Kasumi-1 (cell line): Measurements from ENCODE around the gene SMG6.

ENCODE experiments used
- DNase-seq, 2 experiments: peaks; one replicate each; lab custom pipeline; 2025; lab: John Stamatoyannopoulos, UW

Gene SMG6

DNA sequence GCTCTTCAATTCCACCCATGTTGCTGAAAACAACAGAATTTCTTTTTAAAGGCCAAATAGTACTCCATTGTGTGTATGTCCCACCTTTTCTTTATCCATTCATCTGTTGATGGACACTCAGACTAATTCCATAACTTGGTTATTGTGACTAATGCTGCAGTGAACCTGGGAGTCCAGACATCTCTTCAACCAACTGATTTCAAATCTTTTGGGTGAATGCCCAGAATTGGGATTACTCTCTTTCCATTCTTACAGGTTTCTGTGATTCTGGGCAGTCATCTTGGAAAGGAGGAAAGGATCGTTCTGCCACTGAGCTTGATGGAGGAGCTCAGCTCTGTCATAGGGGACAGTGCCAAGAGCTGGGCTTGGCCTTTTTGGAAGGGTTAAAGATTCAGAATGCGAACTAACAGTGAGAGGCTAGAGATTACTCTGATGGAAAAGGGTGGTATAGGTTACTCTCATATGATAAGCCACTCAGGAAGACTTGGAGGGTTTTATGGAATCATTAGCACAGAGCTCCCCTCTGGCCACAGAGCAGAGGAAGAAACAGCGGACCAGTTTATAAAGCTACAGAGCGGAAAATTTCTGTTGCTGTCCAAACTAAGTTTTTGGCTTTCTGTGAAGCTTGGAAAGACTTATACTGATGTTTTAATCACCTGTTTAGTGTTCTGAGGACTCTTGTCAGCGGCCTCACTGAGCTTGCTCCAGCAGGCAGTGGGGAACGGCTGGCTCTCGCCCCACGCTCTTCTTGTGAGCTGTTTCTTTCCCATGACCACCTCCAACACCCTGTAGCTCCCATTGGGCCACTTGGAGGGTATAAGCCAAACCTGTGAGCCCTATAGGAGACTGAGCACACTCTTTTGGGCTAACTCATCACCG is 200.4 kb downstream of the SMG6 start:
- no peak for DNase-seq

DNA sequence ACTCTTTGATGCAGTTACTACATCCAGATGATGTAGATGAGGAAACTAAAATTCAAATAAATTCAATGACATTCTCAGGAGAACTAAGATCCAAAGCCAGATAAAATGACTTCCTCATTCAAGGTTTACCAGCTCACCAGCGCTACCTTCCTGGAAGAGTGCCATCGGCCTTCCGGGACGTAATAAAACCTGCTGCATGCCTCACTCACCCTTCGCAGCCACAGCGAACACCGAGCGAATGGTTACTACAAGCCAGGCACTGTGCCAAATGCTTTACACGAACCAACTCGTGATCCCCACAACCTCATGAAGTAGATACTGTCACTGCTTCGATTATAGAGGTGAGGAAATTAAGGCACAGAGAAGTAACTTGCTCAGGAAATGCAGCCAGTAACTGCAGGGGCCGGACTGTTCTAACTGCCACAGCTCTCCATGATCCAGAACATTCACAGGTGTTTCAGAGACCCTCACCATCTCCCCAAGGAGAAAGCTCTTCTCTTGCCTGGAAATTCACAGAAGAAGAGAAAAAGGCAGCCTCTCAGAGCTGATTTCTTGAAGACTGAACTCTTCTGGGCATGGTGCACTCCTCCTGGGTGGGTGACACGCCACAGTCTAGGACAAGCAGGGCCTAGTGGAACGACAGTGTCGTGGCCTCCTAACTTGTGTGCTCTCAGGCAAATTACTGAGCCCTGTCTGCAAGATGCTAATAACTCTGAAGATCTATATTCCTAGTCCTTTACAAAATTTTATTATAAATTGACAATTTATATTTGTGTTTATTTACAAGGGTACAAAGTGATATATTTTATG is 201.9 kb downstream of the SMG6 start:
- DNase-seq, result peak; percentile 22 to 45

DNA sequence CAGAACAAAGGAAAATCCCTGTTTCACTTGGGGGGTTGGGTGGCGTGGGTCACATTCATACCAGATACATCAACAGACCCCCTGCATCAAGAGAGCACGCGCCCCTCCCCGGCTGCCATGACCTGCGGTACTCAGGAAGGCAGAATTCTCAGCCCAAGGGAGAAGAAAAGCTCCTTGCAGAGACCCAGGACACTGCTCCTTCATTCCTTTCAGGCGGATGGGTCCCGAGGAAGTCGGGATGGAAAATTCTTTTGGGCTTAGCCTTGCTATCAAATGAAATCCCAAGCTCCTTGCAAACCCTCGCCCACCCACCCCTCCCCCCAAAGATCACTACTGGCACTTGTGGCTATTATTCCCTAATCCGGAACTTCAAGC is 208.1 kb downstream of the SMG6 start:
- no peak for DNase-seq

DNA sequence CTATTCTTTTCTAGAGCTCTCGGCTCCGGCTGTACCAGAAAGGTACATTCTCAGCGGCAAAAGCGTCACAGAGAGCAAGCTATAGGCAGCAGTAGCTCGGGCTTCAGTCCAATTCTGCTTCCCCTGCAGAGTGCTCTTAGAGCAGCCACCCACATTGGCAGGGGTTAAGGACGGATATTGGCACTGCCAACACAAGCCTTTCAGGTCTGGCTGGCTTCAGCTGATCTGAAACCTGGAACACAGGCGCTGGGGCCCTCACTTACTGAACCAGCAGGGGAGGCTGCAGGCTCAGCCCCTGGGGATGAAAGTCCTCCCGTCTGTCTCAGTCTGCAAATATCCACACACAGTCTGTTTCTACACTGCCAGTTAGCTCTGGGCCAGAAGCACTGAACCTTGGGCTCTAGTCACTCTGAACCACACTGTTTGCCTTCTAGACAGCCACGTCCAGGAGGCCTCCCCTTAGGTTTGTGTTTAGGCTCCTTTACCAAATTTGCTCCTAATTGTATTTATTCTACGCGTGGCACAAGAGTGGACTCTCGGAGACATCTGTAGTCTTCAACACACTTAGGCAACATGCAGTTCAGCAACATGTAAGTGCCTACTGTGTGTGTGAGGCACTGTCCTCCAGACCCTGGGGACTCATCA is 208.6 kb downstream of the SMG6 start:
- DNase-seq, result peak in 1 of 2 experiments; percentile 8

DNA sequence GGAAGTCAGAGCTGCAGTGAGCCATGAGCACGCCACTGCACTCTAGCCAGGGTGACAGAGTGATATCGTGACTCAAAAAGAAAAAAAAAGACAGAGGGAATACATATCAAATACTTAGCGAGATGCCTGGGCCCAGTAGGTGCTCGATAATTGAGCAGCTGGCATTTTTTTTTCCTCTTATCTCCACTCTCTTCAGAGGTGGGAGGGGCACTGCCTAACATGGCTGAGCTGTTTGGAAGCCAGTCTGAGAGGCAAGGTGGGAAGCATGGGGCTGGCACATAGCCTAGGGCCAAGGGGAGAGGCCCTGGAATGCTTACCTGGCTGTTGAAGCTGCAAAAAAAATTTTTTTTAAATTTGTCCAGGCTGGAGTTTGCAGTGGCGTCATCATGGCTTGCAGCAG is 210.2 kb downstream of the SMG6 start:
- no peak for DNase-seq

DNA sequence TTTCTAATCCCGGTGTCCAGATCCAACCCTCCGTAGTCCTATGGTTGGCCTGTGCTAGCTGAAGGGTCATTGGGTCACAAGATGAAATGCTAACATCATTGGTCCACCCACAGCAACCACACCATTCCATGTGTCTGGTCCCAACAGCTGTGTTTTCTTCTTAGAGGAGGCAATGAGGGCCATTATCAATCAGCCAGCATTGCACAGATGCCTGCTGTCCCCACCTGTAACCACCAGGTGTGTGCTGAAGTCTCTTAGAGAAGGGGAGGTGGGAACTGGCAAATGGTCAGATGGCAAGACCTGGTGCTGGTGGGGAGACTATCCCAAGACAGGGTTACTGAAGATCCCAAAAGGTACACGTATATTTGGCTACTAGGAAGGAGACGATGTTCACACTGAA is 211.3 kb downstream of the SMG6 start:
- no peak for DNase-seq

DNA sequence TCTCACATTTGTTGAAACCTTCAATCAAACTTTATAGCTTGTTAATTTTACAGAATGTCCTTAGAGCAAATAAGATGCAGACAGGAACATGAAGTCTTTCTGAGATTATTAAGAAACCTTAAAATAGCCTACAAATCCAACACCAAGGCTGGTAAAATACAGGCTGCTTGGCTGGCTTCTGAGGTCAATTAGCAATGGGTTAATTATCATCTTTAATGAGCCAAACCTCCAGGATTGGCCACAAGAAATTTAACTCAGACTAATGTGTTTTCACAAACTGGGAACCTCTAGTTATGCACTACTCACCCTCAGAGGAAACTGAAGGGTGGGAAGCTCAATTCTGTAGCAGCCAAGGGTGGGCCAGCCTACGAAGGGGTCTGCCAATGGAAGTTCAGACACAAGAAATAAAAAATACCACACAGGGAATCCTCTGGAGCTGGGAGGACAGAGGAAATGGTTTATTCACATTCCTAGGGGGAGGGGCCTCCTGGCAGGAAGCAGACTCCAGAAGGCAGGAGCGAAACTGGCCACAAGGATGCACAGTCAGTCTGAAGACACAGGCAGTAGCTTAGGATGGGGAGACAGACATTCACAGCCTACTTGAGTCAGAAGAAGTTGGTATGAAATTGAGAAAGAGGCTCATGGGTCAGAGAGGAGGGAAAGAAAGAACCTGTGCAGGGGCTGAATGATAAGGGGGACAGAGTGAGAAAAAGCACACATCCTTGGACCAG is 212.6 kb downstream of the SMG6 start:
- DNase-seq, result no peak

DNA sequence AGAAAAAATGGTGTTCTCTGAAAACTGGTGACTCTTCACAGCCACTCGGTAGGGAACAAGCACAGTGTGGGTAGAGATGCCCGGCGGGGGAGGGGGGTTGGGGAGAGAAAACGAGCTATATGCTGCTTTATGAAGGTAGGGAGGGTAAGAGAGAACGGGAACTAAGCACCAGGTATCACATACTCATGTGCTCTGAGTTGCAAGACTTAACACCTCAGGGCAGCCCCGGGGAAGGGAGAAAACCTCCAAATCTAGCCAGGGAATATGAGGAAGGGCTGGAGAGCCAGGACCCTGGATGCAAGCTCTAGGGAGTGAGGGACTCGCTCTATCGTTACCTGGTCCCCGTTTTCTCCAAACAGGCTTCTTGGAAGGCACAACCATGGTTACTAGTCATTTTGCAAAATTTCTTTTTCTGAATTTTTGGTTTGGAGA is 213.4 kb downstream of the SMG6 start:
- DNase-seq, result no peak

DNA sequence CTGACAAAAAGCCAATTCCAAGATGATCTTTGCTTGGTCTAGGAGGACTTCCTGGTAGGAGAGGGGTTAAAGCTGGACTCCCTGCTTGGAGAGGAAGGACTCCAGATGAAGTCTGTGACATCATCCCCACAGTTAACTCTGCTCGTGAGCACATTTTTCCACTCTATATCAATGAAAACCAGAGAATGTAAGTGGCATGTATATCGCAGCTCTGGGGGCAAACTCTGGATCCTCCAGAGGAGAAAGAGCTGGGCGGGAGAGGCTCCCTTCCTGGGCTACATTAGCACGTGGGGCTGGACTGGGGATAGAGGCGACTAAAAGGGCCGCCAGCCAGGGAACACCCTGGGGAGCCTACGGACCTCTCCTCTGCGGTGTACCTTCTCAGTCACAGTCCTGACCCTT is 214.6 kb downstream of the SMG6 start:
- DNase-seq, result no peak

DNA sequence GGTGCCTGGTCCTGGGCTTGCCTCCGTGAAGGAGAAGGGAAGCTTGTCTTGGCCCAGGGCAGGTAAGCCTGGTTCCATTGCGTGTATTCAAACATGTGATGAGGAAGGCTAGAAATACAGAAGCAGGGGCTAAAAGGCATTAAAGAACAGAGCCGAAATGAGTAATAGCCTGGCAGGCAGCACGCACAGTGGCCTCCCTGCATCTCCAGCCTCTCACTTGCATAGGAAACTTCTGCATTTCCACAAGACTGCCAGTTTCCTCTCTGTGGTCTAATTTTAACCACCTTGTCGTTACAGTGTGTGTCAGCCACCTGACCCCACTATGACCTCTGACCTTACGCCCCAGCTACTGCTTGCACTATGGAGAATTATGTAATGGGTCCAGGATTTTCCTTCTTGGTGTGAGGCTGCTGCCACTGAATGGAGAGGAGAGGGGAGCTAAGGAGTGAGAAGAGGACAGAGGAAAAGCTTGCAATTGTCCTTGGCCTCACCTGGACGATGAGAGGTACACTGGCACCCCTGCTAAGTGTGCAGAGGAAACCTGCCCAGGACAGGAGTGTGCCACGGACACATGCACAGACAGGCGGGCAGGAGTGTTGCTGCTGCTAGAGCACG is 215.9 kb downstream of the SMG6 start:
- DNase-seq, result peak; percentile 86 to 87

DNA sequence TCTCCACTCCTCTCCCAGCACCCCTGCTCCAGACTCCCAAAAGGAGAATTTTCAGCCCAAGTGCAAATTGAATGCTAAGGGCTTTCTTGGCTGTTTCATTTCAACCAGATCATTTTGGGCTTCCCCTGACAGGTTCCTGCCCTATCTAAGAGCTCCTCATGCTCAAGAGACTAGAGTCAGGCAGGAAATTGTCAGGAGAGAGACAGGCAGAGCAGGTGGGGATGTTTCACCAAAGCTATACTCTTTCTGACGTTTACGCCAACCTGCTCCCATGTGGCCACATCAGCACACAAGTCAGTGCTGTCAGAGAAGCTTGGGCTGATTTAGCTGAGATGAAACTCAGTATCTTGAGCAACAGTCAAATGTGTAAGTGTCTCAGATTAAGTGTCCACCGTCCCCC is 217.3 kb downstream of the SMG6 start:
- no peak for DNase-seq

DNA sequence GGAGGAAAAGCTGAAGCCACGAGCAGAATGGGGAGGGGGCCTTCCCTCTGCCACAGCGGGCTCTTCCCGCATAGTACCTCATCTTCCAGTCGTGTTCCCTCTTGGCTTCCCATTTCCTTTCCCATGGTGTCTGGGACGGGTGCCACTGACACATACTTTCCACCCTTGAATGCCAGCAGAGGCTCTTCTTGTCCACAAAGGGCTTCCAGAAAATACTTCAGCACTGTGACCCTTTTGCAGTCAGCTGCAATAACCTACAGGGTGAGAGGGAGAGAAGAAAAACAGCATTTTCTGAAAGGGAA is 218.0 kb downstream of the SMG6 start:
- no peak for DNase-seq

DNA sequence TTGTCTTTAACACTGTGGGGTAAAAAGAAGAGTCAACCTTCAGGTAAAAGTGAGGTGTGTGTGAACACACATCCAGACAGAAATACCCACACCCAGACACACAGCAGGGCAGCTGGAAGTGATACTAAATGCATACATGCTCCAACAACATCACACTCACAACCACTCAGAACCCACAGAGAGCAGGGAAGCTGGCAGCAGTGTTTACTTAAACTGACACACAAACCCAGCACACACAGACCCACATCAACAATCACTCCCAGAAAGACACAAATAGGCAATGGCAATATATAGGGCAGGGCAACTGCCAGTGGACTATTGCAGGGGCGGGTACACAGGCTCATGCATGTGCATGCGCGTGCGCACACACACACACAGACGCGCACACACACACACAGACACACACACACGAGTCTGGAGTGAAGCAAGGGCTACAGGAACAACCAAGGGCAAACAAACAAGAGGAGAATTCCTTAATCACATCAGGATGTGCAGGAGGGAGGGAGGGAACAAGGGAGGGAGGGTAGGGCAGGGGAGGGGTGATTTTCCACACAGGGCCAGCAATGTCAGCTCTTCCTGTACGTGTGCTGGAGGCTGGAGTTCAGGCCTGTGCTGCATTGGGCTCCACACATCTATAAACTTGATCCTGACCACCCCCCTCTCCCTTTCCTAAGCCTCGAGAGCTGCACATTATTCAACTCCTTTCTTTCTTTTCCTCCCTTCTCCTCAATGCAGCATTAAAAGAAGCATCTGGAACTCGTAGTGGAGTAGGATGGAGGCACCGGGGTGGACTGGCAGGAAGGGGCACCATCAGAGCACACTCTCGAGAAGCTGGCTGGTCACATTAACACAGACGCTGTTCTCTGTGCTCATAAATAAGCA is 218.6 kb downstream of the SMG6 start:
- DNase-seq, result no peak

DNA sequence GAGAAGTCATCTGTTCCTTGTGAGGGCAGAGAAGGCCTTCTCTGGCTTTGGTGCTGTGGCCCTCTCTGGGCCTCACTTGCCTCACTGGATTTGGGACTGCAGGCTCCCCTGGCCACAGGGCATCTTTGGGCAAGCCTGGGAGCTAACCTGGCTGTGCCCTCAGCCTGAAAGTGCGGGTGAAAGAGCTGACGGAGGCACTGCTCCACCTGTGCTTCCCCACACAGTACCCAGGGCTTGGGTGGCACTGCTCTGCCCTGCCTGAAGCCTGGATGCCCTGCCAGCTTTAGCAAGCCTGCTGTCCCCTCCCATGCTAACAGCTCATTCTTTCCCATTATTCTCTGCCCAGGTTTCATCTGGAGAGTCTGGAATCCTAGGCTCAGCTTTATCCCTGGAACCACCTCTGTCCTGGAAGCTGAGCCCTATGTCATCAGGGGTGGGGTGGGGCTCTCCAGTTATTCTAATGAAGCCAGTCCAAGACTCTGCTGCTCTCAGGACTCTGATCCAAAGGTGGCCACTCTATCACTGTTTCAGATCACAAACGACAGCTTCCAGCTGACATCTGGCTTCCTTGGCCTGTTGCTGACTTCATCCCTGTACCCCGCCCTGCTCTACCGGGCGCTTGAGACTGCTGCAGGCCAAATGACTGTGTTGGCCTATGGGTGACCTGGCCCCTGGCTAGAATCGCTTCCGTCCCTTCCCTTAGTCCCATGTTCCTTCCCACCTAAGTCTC is 219.4 kb downstream of the SMG6 start:
- DNase-seq, result no peak

DNA sequence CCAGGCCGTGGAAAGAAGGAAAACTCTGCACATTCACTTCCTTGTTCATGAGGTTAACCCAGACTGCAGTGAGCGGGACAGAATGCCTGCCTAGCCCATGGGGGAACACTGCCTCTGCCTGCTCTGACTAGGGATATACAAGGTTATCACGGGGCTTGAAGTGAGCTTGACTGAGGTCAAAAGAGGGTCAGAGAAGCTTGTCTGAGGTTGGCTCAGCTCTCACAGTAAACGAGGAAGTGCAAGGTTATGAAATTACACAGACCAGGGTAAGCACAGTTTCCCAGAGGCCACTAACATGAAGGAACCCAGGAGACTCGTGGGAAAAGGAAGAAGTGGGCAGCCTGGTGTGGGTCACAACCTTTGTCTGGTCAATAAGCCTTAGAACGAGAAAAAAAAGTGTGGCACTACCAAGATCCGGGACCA is 220.0 kb downstream of the SMG6 start:
- peak; percentile 50 to 54 for DNase-seq

DNA sequence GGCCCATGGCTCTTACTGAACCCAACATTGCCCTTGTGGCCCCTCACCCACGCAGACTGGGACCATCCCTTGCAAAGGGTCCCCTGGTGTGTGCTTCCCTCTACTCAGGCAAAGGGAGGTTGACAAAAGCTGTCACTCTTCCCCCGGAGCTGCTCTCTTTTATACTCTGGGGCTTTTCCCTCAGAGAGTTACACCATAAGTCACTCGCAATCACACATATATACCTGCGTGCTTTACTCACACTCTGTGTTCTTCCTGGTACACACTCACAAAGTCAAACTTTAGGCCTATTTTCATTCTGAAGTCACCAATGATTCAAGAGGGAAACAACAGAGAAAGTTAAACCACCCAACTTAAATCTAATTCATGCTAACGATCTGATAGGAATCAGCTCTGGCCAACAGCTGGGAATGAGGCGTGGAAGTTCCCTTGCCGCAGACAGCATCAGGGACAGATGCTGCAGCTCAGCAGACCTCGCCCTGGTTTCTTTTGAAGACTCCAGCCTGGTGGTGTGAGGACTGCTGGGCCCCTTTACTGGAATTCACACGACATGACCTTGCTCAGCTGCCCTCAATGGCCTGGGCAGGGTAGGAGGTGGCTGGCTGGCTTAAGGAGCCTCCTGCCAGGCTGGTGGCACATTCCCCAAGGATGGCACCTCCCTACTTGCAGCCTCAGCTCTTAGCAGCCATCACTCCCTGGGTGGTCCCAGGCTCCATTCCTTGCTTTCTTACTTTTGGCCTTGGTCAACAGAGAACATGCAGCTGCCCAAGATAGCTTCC is 221.4 kb downstream of the SMG6 start:
- DNase-seq, result no peak

DNA sequence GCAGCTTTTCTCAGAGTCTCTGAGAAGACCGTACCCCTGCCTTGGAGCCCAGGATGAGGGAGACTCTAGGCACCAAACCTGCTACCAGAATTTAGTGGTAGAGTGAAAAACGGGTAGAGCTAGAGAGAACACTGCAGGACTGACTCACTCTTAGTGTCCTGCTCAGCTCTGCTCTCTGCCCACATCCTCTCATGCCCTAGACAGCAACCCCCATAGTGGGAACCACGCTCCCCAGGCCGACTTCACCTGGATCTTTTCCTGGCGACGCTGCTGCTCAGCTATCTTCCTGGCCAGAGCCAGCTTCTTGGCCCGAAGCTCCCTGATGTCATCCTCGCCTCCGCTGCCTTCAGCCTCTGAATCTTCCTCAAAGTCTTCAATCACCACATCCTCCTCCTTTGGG is 222.0 kb downstream of the SMG6 start:
- DNase-seq, result no peak

DNA sequence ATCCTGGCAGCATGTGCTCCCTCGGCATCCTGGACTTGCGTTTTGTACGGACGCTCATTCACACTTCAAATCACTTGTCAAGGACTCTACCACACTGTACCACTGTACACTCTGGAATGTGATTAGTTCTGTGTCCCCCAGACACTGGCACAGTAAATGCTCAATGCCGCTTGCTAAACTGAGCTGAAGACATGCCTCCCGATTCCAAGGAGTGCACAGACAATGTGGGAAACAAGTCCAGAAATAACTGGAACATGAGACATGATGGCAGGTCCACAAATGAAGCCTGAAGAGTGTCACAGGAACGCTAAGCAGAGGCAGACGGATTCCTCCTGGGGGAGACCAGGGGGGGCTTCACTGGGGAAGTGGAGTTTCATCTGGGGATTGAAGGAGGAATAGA is 226.5 kb downstream of the SMG6 start:
- no peak for DNase-seq
